SU-DHL-6 (cell line): Measurements from ENCODE around the gene ANKEF1.

ENCODE experiments used
- EZH2phosphoT487 ChIP-seq: fragments of 200-600 bp; sonication (generic), shearing (Covaris generic); conservative IDR thresholded peaks from 2 replicates; pipeline ENCODE4 v1.6.1; 2018; ENCODE audit warnings: mild to moderate bottlenecking, antibody characterized with exemption, low read length, moderate library complexity, mixed read lengths
- TF ChIP-seq, protein P1 (sequence below): fragments of 200-600 bp; sonication (generic); IDR thresholded peaks from one replicate; pipeline ENCODE4 v1.5.1; 2017; ENCODE audit warnings: antibody characterized with exemption, mild to moderate bottlenecking, low read length, moderate library complexity; ENCODE audit not compliant: insufficient read depth, poor library complexity, severe bottlenecking

DNA sequence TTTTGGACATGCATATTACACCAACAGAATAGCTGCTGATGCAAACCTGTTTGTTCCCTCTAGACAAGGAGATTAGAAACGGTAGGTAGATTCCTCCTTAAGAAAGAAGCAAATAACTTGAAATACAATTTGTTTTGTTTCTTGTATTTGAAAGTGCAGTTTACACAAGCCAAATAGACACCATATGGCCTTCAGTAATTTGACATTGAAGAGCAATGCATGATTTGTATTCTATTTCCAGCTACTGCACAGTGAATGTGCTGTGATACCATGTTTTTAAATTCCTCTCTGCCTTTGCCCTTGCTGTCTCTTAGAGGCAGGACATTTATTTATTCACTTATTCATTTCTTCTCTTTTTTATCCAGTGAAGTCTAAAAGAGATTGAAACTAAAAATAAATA is 31.9 kb upstream of the ANKEF1 start:
- TF ChIP-seq, protein P1, sequence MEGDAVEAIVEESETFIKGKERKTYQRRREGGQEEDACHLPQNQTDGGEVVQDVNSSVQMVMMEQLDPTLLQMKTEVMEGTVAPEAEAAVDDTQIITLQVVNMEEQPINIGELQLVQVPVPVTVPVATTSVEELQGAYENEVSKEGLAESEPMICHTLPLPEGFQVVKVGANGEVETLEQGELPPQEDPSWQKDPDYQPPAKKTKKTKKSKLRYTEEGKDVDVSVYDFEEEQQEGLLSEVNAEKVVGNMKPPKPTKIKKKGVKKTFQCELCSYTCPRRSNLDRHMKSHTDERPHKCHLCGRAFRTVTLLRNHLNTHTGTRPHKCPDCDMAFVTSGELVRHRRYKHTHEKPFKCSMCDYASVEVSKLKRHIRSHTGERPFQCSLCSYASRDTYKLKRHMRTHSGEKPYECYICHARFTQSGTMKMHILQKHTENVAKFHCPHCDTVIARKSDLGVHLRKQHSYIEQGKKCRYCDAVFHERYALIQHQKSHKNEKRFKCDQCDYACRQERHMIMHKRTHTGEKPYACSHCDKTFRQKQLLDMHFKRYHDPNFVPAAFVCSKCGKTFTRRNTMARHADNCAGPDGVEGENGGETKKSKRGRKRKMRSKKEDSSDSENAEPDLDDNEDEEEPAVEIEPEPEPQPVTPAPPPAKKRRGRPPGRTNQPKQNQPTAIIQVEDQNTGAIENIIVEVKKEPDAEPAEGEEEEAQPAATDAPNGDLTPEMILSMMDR: no peak
- no peak for TF ChIP-seq EZH2phosphoT487
